ENCODE data around the gene MSANTD2. TPM values are rescaled to one million over a fixed set of nuclear protein-coding genes. Genes with fewer than 3 reads are reported as not detected.

Gene MSANTD2
- total RNA-seq, 3 donors from 2014 or later = 7.2 to 13.6 (median 8.4) TPM

GRCh38 chr11:124841840-124842239 is 41.6 kb upstream of the MSANTD2 start:
- Histone ChIP-seq H3K9me3 (no peaks in the 10 kb centered on the region), H3K4me1 (ENCODE audit: low read depth) (peaks cover 17% of the 10 kb centered on the region), H3K36me3 (ENCODE audit: low read depth) (no peaks in the 10 kb centered on the region), H3K4me3 (no peak overlapping the region)
- TF ChIP-seq CTCF (IDR thresholded peaks at IDR 0.05) = no peak
- no peak for ATAC-seq
- DNase-seq = no peak
- intact Hi-C loops (cut with DNase I, micrococcal nuclease) = no loop called here

GRCh38 chr11:124841201-124841600 is 41.0 kb upstream of the MSANTD2 start:
- ATAC-seq (no peak), DNase-seq (no peak)
- Histone ChIP-seq H3K9me3 (no peaks in the 10 kb centered on the region), H3K4me3 (no peak overlapping the region), H3K36me3 (ENCODE audit: low read depth) (no peaks in the 10 kb centered on the region), H3K4me1 (ENCODE audit: low read depth) (peaks cover 17% of the 10 kb centered on the region)
- intact Hi-C loops (cut with DNase I, micrococcal nuclease) = no loop called here
- TF ChIP-seq CTCF (IDR thresholded peaks at IDR 0.05) = no peak

- TF ChIP-seq CTCF (IDR thresholded peaks at IDR 0.05) = no peak
- Histone ChIP-seq H3K36me3 (ENCODE audit: low read depth) (no peaks in the 10 kb centered on the region), H3K4me1 (ENCODE audit: low read depth) (peaks cover 17% of the 10 kb centered on the region), H3K9me3 (no peaks in the 10 kb centered on the region), H3K4me3 (no peak overlapping the region)
- DNase-seq (no peak), ATAC-seq (no peak)
- intact Hi-C loops (cut with DNase I, micrococcal nuclease) = no loop called here
These were observed 40.5 kb upstream of the MSANTD2 start for GRCh38 chr11:124840666-124841065.

GRCh38 chr11:124839972-124840621 is 39.9 kb upstream of the MSANTD2 start:
- H3K36me3 ChIP-seq (ENCODE audit: low read depth) = no peaks in the 10 kb centered on the region
- no peak for DNase-seq

GRCh38 chr11:124839128-124839971 is 39.1 kb upstream of the MSANTD2 start:
- no peak for TF ChIP-seq CTCF (IDR thresholded peaks at IDR 0.05)
- no peaks in the 10 kb centered on the region for H3K36me3 ChIP-seq (ENCODE audit: low read depth)
- H3K9me3 ChIP-seq = no peaks in the 10 kb centered on the region
- peaks cover 17% of the 10 kb centered on the region for H3K4me1 ChIP-seq (ENCODE audit: low read depth)
- ATAC-seq (no peak), DNase-seq (peak in 1 of 3 donors; percentile 23)
- intact Hi-C loops (cut with DNase I, micrococcal nuclease) = loop anchor here in 1 of 2 donors (5.0 kb wide), 1 partner anchor 172 kb away; no protein-coding TSS in a partner anchor
- no peak overlapping the region for H3K4me3 ChIP-seq

More at GRCh38 chr11:124839972-124840621, 39.9 kb upstream of the MSANTD2 start:
- Histone ChIP-seq H3K4me1 (ENCODE audit: low read depth) (peaks cover 17% of the 10 kb centered on the region), H3K9me3 (no peaks in the 10 kb centered on the region), H3K4me3 (no peak overlapping the region)
- intact Hi-C loops (cut with DNase I, micrococcal nuclease) = loop anchor here in 1 of 2 donors (5.0 kb wide), 1 partner anchor 173 kb away; no protein-coding TSS in a partner anchor
- ATAC-seq = no peak
- TF ChIP-seq CTCF (IDR thresholded peaks at IDR 0.05) = no peak
